B cell (primary cell): ENCODE measurements around the gene FAM149B1.

Experiments used
- CTCF ChIP-seq: fragments of 200-600 bp; IDR thresholded peaks from one replicate; pipeline ENCODE4 v1.8.0; 2022; ENCODE audit warnings: antibody characterized with exemption, mild to moderate bottlenecking
- EZH2 ChIP-seq: IDR thresholded peaks from 2 replicates; pipeline ENCODE4 v1.6.1; 2012; ENCODE audit warnings: borderline replicate concordance, low read depth, mild to moderate bottlenecking, moderate library complexity, low read length; ENCODE audit not compliant: insufficient read depth, poor library complexity, severe bottlenecking

- TF ChIP-seq CTCF = no peak
- TF ChIP-seq EZH2 = no peak
These were observed 947 bp upstream of the FAM149B1 start for GRCh38 chr10:73166972-73167371.
